Liver (tissue), 3 donors: ENCODE measurements around the gene PFKL.

Source experiments
- ATF3 ChIP-seq: IDR thresholded peaks from 2 replicates; pipeline ENCODE4 v1.6.1; 2016; ENCODE audit warnings: antibody characterized with exemption
- CTCF ChIP-seq: fragments of 150-350 bp; IDR thresholded peaks from 2 replicates; pipeline ENCODE4 v1.5.1; 2017; ENCODE audit warnings: improper control_type of control experiment, low read depth, low read length; ENCODE audit not compliant: missing input control
- EGR1 ChIP-seq, 2 donors: IDR thresholded peaks; 2 replicates each; pipeline ENCODE4 v1.6.1; 2016 to 2018; ENCODE audit warnings: antibody characterized with exemption in 2 of 2, low read depth in 2 of 2
- FOXA1 ChIP-seq: IDR thresholded peaks from 2 replicates; pipeline ENCODE4 v1.6.1; 2016; ENCODE audit warnings: antibody characterized with exemption
- SP1 ChIP-seq: IDR thresholded peaks from 2 replicates; pipeline ENCODE4 v1.6.1; 2018; ENCODE audit warnings: antibody characterized with exemption, mild to moderate bottlenecking
- TAF1 ChIP-seq: conservative IDR thresholded peaks from 2 replicates; pipeline ENCODE4 v1.6.1; 2016; ENCODE audit warnings: antibody characterized with exemption, mild to moderate bottlenecking
- YY1 ChIP-seq: IDR thresholded peaks from 2 replicates; pipeline ENCODE4 v1.6.1; 2016; ENCODE audit warnings: antibody characterized with exemption, mild to moderate bottlenecking
- TF ChIP-seq, protein P1 (sequence below): IDR thresholded peaks from 2 replicates; pipeline ENCODE4 v1.6.1; 2016; ENCODE audit warnings: antibody characterized with exemption, mild to moderate bottlenecking
- donor health status: healthy.
- donor health status: healthy.

DNA sequence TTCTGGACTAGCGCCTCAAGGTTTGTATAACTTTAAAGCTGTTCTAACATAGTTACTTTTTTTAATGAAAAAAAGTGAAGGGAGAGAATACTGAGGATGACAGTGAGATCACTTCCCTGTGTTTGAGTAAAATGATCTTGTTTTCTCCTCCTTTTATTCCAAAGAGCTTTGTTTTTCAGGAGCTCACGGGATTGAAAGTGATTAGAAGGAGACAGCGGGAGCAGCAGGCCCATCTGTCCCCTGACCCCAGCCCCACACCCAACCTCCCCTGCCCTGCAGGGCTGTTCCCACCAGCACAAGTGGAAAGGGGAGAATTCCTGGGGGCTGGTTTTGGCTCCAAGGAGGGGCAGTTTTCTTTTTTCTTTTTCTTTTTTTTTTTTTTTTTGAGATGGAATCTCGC, 36.1 kb upstream of the PFKL start:
- TF ChIP-seq CTCF (no peak), ATF3 (no peak), SP1 (no peak), FOXA1 (no peak), TAF1 (no peak), EGR1 (IDR thresholded peaks at IDR 0.05; ENCODE audit: low read depth in 2 of 2) (no peak), YY1 (no peak)
- TF ChIP-seq, protein P1, sequence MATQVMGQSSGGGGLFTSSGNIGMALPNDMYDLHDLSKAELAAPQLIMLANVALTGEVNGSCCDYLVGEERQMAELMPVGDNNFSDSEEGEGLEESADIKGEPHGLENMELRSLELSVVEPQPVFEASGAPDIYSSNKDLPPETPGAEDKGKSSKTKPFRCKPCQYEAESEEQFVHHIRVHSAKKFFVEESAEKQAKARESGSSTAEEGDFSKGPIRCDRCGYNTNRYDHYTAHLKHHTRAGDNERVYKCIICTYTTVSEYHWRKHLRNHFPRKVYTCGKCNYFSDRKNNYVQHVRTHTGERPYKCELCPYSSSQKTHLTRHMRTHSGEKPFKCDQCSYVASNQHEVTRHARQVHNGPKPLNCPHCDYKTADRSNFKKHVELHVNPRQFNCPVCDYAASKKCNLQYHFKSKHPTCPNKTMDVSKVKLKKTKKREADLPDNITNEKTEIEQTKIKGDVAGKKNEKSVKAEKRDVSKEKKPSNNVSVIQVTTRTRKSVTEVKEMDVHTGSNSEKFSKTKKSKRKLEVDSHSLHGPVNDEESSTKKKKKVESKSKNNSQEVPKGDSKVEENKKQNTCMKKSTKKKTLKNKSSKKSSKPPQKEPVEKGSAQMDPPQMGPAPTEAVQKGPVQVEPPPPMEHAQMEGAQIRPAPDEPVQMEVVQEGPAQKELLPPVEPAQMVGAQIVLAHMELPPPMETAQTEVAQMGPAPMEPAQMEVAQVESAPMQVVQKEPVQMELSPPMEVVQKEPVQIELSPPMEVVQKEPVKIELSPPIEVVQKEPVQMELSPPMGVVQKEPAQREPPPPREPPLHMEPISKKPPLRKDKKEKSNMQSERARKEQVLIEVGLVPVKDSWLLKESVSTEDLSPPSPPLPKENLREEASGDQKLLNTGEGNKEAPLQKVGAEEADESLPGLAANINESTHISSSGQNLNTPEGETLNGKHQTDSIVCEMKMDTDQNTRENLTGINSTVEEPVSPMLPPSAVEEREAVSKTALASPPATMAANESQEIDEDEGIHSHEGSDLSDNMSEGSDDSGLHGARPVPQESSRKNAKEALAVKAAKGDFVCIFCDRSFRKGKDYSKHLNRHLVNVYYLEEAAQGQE = no peak
